HepG2 (cell line): ENCODE measurements around the gene WRAP73. TPM values are rescaled to one million over a fixed set of nuclear protein-coding genes. Genes with fewer than 3 reads are reported as not detected.
"Not testable (repeated sequence)": the region's sequence is repeated elsewhere in the genome, so short reads cannot be mapped to it uniquely, and the experiment has no call there.

ENCODE experiments used
- ATAC-seq: fragments of 200-7000 bp; cut with Tn5 transposase; 3 replicates; pipeline ENCODE4 v1.9.1; 2020; ENCODE audit warnings: mild to moderate bottlenecking, moderate library complexity
- BruUV-seq: library from RNA; stranded (reverse); fragments of 400-500 nt; replicated peaks from 2 replicates; lab custom pipeline; 2021; lab: Mats Ljungman, UMichigan
- CTCF ChIA-PET: fragments of 300-600 bp; formaldehyde crosslinking; extraction: SDS; loops from one replicate; lab custom pipeline; 2021; ENCODE audit warnings: low total read pairs, inconsistent platforms, low intra/inter-chr PET ratio; lab: Yijun Ruan, JAX
- POLR2A ChIA-PET: fragments of 350-600 bp; sonication (Branson Sonifier 250); formaldehyde crosslinking; loops from one replicate; lab custom pipeline; 2020; ENCODE audit warnings: antibody characterized with exemption, inconsistent platforms; lab: Yijun Ruan, JAX
- DNase-seq: peaks from one replicate; pipeline ENCODE4 v3.0.0-alpha.2; 2015; ENCODE audit warnings: low spot score
- FAIRE-seq: peaks from 3 replicates; lab custom pipeline; 2011; peaks lifted over from hg19 to GRCh38; lab: Jason Lieb, UNC
- H2AFZ ChIP-seq: one replicate; pipeline ENCODE4 v1.6.1; 2011; ENCODE audit warnings: low read length, inconsistent platforms
- H3K27ac ChIP-seq: fragments of 300-600 bp; 3 replicates; pipeline ENCODE4 v1.8.0; 2011; ENCODE audit warnings: mixed run types, mild to moderate bottlenecking, mixed read lengths, low read length, inconsistent platforms; ENCODE audit not compliant: insufficient read depth; ENCODE audit errors: extremely low read length
- H3K27me3 ChIP-seq, 2 experiments: fragments of 200-600 bp in 1 of 2; 2 replicates in 1 of 2; 3 replicates in 1 of 2; pipeline versions ENCODE4 v1.6.0 to v1.8.0; 2011; ENCODE audit warnings: low read length in 2 of 2, mild to moderate bottlenecking in 2 of 2, moderate library complexity in 2 of 2, inconsistent platforms in 1 of 2; ENCODE audit not compliant: insufficient read depth in 2 of 2, control insufficient read depth in 1 of 2
- H3K36me3 ChIP-seq, 2 experiments: fragments of 200-600 bp in 1 of 2; replicated peaks in 1 of 2; 2 replicates in 1 of 2; 3 replicates in 1 of 2; pipeline versions ENCODE4 v1.5.1 to v1.8.0; 2011; ENCODE audit warnings: low read length in 2 of 2, inconsistent platforms in 1 of 2; ENCODE audit not compliant: insufficient read depth in 2 of 2, control insufficient read depth in 1 of 2
- H3K4me1 ChIP-seq: 2 replicates; pipeline ENCODE4 v1.5.1; 2012; ENCODE audit warnings: low read length, inconsistent platforms; ENCODE audit not compliant: insufficient read depth
- H3K4me2 ChIP-seq: 2 replicates; pipeline ENCODE4 v1.6.0; 2011; ENCODE audit warnings: low read depth, low read length, inconsistent platforms
- H3K4me3 ChIP-seq, 3 experiments: fragments of 200-600 bp in 1 of 3; sonication (generic), shearing (Covaris generic) in 1 of 3; replicated peaks in 1 of 3; 2 replicates each; pipeline ENCODE4 v1.5.1; 2011 to 2016; ENCODE audit warnings: low read length in 3 of 3, inconsistent platforms in 2 of 3, low read depth in 2 of 3, mild to moderate bottlenecking in 2 of 3, control low read depth in 1 of 3, mixed read lengths in 1 of 3; ENCODE audit not compliant: insufficient read depth in 1 of 3
- H3K79me2 ChIP-seq: one replicate; pipeline ENCODE4 v1.6.1; 2011; ENCODE audit warnings: low read length, inconsistent platforms; ENCODE audit not compliant: insufficient read depth
- H3K9ac ChIP-seq: 2 replicates; pipeline ENCODE4 v1.6.0; 2011; ENCODE audit warnings: mild to moderate bottlenecking, low read depth, low read length, inconsistent platforms; ENCODE audit not compliant: insufficient read depth
- H3K9me3 ChIP-seq: 2 replicates; pipeline ENCODE4 v1.5.1; 2012; ENCODE audit warnings: mild to moderate bottlenecking, low read length
- H4K20me1 ChIP-seq: 2 replicates; pipeline ENCODE4 v1.6.0; 2011; ENCODE audit warnings: inconsistent platforms, mild to moderate bottlenecking, low read length, moderate library complexity; ENCODE audit not compliant: insufficient read depth
- RAD51 ChIP-seq: fragments of 450-650 bp; IDR thresholded peaks from 2 replicates; pipeline ENCODE4 v1.6.1; 2016; ENCODE audit warnings: borderline replicate concordance
- SKI ChIP-seq: fragments of 450-650 bp; IDR thresholded peaks from one replicate; pipeline ENCODE4 v1.6.1; 2018; ENCODE audit warnings: mild to moderate bottlenecking; ENCODE audit not compliant: partially characterized antibody
- SMC3 ChIP-seq: IDR thresholded peaks from 2 replicates; pipeline ENCODE4 v1.6.1; 2011; ENCODE audit warnings: low read length, improper control_type of control experiment
- STAG1 ChIP-seq: sonication (generic); formaldehyde crosslinking; IDR thresholded peaks from 2 replicates; pipeline ENCODE4 v1.4.0; 2020; ENCODE audit warnings: missing genetic modification reagents
- TEAD3 ChIP-seq: optimal IDR thresholded peaks from 2 replicates; pipeline ENCODE3; 2016; ENCODE audit warnings: borderline replicate concordance
- ZNF501 ChIP-seq: sonication (generic); formaldehyde crosslinking; IDR thresholded peaks from 2 replicates; pipeline ENCODE4 v1.5.1; 2020; ENCODE audit warnings: mild to moderate bottlenecking, moderate library complexity, missing genetic modification reagents
- WGBS: methylation state at CpG from one replicate; pipeline ENCODE4 v1.1.6; 2017; ENCODE audit warnings: low lambda C conversion rate; 5-methylcytosine and 5-hydroxymethylcytosine counted together
- in situ Hi-C: cut with HindIII; loops from 2 replicates; pipeline ENCODE4 v1.10.0; 2017; ENCODE audit warnings: low pct_unique_long_range_greater_than_20kb; ENCODE audit not compliant: extremely low pct_ligation_motif_present
- intact Hi-C: fragments of 100-400 bp; cut with micrococcal nuclease; formaldehyde crosslinking; loops from one replicate; pipeline ENCODE4 v1.10.0; 2022; ENCODE audit not compliant: unreplicated experiment
- polyA plus RNA-seq, 8 experiments: library from polyadenylated mRNA; depleted of rRNA in 3 of 8; stranded (reverse) in 7 of 8; unstranded in 1 of 8; fragments of >200 nt; fragmentation: Illumina TruSeq in 4 of 8; extraction: Trizol in 4 of 8; gene quantifications; 2 replicates each; pipeline versions ENCODE4 v1.2.1 to v1.2.3, GENCODE V29; 2011 to 2016; ENCODE audit warnings: low read depth in 4 of 8, missing spikeins in 1 of 8, mixed read lengths in 1 of 8; ENCODE audit not compliant: insufficient read depth in 1 of 8
- total RNA-seq, 5 experiments: library from RNA; depleted of rRNA; stranded (reverse); fragments of >200 nt; fragmentation: Illumina TruSeq; extraction: Trizol; gene quantifications; 2 replicates each; pipeline ENCODE4 v1.2.3, GENCODE V29; 2016; ENCODE audit warnings: low read depth in 1 of 5
- TF ChIP-seq, protein P1 (sequence below): sonication (generic); formaldehyde crosslinking; IDR thresholded peaks from 2 replicates; pipeline ENCODE4 v1.5.0; 2020; ENCODE audit warnings: mild to moderate bottlenecking, missing genetic modification reagents, moderate library complexity
- TF ChIP-seq, protein P2 (sequence below), 2 experiments: sonication (generic) in 1 of 2; formaldehyde crosslinking in 1 of 2; IDR thresholded peaks; 2 replicates each; pipeline versions ENCODE4 v1.5.1 to v1.6.1; 2011 to 2020; ENCODE audit warnings: borderline replicate concordance in 1 of 2, low read depth in 1 of 2, low read length in 1 of 2, mild to moderate bottlenecking in 1 of 2, missing genetic modification reagents in 1 of 2, moderate library complexity in 1 of 2

WRAP73 gene
- total and polyA plus RNA-seq, 2 of the 13 experiments (the other 11 are each of a cell fraction or from before 2014, with no cell fraction given): 18.1 to 40.4 TPM

DNA sequence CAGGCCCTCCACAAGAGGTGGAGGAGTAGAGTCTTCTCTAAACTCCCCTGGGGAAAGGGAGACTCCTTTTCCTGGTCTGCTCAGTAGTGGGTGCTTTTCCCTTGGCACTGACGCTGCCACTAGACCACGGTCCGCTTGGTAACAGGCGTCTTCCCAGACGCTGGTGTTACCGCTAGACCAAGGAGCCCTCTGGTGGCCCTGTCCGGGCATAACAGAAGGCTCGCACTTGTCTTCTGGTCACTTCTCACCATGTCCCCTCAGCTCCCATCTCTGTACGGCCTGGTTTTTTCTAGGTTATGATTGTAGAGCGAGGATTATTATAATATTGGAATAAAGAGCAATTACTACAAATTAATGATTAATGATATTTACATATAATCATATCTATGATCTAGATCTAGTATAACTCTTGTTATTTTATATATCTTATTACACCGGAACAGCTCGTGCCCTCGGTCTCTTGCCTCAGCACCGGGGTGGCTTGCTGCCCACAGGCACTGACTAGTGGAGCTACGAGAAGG, 28.7 kb downstream of the WRAP73 start:
- CTCF ChIA-PET: interaction anchor here (0.9 to 2.0 kb wide), 3 partner anchors 33 to 130 kb away, joined by 3 to 13 read pairs (median 5); no protein-coding TSS in a partner anchor
- ATAC-seq, H2AFZ ChIP-seq, H4K20me1 ChIP-seq, H3K79me2 ChIP-seq, H3K4me3 ChIP-seq, H3K36me3 ChIP-seq, POLR2A ChIA-PET, DNase-seq, BruUV-seq, H3K9me3 ChIP-seq, FAIRE-seq, H3K27ac ChIP-seq, H3K9ac ChIP-seq: not testable (repeated sequence)
- peak; percentile 18; the same call in 1 of the 2 replicates for TF ChIP-seq SMC3
- TF ChIP-seq STAG1 (CRISPR knock-in tag): peak; percentile 42
- TF ChIP-seq, protein P1, sequence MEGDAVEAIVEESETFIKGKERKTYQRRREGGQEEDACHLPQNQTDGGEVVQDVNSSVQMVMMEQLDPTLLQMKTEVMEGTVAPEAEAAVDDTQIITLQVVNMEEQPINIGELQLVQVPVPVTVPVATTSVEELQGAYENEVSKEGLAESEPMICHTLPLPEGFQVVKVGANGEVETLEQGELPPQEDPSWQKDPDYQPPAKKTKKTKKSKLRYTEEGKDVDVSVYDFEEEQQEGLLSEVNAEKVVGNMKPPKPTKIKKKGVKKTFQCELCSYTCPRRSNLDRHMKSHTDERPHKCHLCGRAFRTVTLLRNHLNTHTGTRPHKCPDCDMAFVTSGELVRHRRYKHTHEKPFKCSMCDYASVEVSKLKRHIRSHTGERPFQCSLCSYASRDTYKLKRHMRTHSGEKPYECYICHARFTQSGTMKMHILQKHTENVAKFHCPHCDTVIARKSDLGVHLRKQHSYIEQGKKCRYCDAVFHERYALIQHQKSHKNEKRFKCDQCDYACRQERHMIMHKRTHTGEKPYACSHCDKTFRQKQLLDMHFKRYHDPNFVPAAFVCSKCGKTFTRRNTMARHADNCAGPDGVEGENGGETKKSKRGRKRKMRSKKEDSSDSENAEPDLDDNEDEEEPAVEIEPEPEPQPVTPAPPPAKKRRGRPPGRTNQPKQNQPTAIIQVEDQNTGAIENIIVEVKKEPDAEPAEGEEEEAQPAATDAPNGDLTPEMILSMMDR: peak; percentile 51
- 0 out of 2 replicates have a peak, but pooled peaks have one; percentile 16 for TF ChIP-seq ZNF501
- Histone ChIP-seq H3K27me3 (peaks cover 12 to 24% of the 10 kb centered on the region in 2 experiments), H3K4me2 (peak overlapping the region; percentile 45; the same call in 1 of the 2 replicates), H3K4me1 (peaks cover 36% of the 10 kb centered on the region)
- intact Hi-C loops: loop anchor here (5.0 kb wide), 1 partner anchor 169 kb away; the partner anchor contains the start of gene ARHGEF16
- in situ Hi-C loops: loop anchor here (5.0 kb wide), 2 partner anchors 54 to 139 kb away; no protein-coding TSS in a partner anchor
- 37% methylated on average over 10 of the region's 15 CpGs for WGBS

DNA sequence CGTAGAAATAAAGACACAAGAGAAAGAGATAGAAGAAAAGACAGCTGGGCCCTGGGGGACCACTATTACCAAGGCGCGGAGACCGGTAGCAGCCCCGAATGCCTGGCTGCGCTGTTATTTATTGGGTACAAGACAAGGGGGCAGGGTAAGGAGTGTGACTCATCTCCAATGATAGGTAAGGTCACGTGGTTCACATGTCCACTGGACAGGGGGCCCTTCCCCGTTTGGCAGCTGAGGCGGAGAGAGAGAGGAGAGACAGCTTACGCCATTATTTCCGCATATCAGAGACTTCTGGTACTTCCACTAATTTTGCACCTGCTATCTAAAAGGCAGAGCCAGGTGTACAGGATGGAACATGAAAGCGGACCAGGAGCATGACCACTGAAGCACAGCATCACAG, 29.2 kb downstream of the WRAP73 start:
- Histone ChIP-seq H3K9me3 (no peaks in the 10 kb centered on the region), H2AFZ (no peak overlapping the region), H3K9ac (no peak overlapping the region), H3K27ac (no peak overlapping the region), H4K20me1 (no peaks in the 10 kb centered on the region), H3K36me3 (no peaks in the 10 kb centered on the region), H3K4me3 (no peak overlapping the region), H3K4me2 (peak overlapping the region; percentile 45; the same call in 1 of the 2 replicates), H3K4me1 (peaks cover 31% of the 10 kb centered on the region), H3K79me2 (peaks cover 2% of the 10 kb centered on the region), H3K27me3 (peaks cover 16 to 29% of the 10 kb centered on the region in 2 experiments)
- no peak for ATAC-seq
- WGBS: 58% methylated on average over 12 of the region's 12 CpGs
- in situ Hi-C loops: loop anchor here (5.0 kb wide), 2 partner anchors 53 to 138 kb away; no protein-coding TSS in a partner anchor
- POLR2A ChIA-PET: no interaction called here
- CTCF ChIA-PET: interaction anchor here (1.4 to 2.0 kb wide), 2 partner anchors 56 to 130 kb away, joined by 5 to 13 read pairs; no protein-coding TSS in a partner anchor
- TF ChIP-seq RAD51 (peak; percentile 47; the same call in 1 of the 2 replicates), SKI (no peak), TEAD3 (no peak)
- TF ChIP-seq, protein P2, sequence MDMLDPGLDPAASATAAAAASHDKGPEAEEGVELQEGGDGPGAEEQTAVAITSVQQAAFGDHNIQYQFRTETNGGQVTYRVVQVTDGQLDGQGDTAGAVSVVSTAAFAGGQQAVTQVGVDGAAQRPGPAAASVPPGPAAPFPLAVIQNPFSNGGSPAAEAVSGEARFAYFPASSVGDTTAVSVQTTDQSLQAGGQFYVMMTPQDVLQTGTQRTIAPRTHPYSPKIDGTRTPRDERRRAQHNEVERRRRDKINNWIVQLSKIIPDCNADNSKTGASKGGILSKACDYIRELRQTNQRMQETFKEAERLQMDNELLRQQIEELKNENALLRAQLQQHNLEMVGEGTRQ (IDR thresholded peaks at IDR 0.05; ENCODE audit: low read depth, low read length): 0 out of 2 replicates have a peak, but pooled peaks have one; percentile 27
- TF ChIP-seq, protein P2 (CRISPR knock-in tag; IDR thresholded peaks at IDR 0.05; ENCODE audit: borderline replicate concordance): no peak
- intact Hi-C loops: loop anchor here (5.0 kb wide), 1 partner anchor 168 kb away; the partner anchor contains the start of gene ARHGEF16
- BruUV-seq: no TSS peak
- no peak for DNase-seq
- no peak for FAIRE-seq
